OCI-LY7 (cell line): ENCODE results near the gene EHD3. TPM values are rescaled to one million over a fixed set of nuclear protein-coding genes. Genes with fewer than 3 reads are reported as not detected.

Source experiments
- BruUV-seq: library from RNA; stranded (reverse); fragments of 400-500 nt; replicated peaks from 2 replicates; lab custom pipeline; 2021; lab: Mats Ljungman, UMichigan
- CTCF ChIA-PET: fragments of 300-600 bp; sonication (Branson Sonifier 250); formaldehyde crosslinking; loops from one replicate; lab custom pipeline; 2022; ENCODE audit warnings: antibody characterized with exemption; ENCODE audit not compliant: unreplicated experiment; lab: Charles Lee
- POLR2A ChIA-PET: fragments of 300-600 bp; sonication (Branson Sonifier 250); formaldehyde crosslinking; loops from one replicate; lab custom pipeline; 2022; ENCODE audit warnings: antibody characterized with exemption; lab: Charles Lee
- DNase-seq: peaks from one replicate; pipeline ENCODE4 v3.0.0-alpha.2; 2015; ENCODE audit warnings: low spot score
- H2AFZ ChIP-seq: fragments of 200-600 bp; sonication (generic), shearing (Covaris generic); 2 replicates; pipeline ENCODE4 v1.6.1; 2014; ENCODE audit warnings: mild to moderate bottlenecking, antibody characterized with exemption, low read length, moderate library complexity
- H3K27ac ChIP-seq: fragments of 200-600 bp; sonication (generic); 2 replicates; pipeline ENCODE4 v1.5.1; 2014; ENCODE audit warnings: mixed run types, low read depth, mild to moderate bottlenecking, moderate library complexity, low read length, inconsistent platforms; ENCODE audit not compliant: poor library complexity, severe bottlenecking
- H3K36me3 ChIP-seq: fragments of 200-600 bp; sonication (generic); 2 replicates; pipeline ENCODE4 v1.6.1; 2014; ENCODE audit warnings: mild to moderate bottlenecking, antibody characterized with exemption, low read length, moderate library complexity, mixed read lengths; ENCODE audit not compliant: insufficient read depth
- H3K4me1 ChIP-seq: fragments of 200-600 bp; sonication (generic); 2 replicates; pipeline ENCODE4 v1.5.1; 2014; ENCODE audit warnings: mild to moderate bottlenecking, low read length; ENCODE audit not compliant: insufficient read depth, poor library complexity, severe bottlenecking
- H3K4me2 ChIP-seq: fragments of 200-600 bp; sonication (generic); 2 replicates; pipeline ENCODE4 v1.6.1; 2014; ENCODE audit warnings: mild to moderate bottlenecking, low read length
- H3K4me3 ChIP-seq: fragments of 200-600 bp; sonication (generic); 2 replicates; pipeline ENCODE4 v1.5.1; 2014; ENCODE audit warnings: mild to moderate bottlenecking, low read depth, low read length; ENCODE audit not compliant: poor library complexity, severe bottlenecking
- H3K79me2 ChIP-seq: fragments of 200-600 bp; sonication (generic); 2 replicates; pipeline ENCODE4 v1.6.1; 2016; ENCODE audit warnings: low read depth, mild to moderate bottlenecking, low read length, moderate library complexity, mixed read lengths; ENCODE audit not compliant: insufficient read depth
- H3K9me2 ChIP-seq: fragments of 200-600 bp; sonication (generic); 2 replicates; pipeline ENCODE4 v1.6.1; 2016; ENCODE audit warnings: mild to moderate bottlenecking, low read length, mixed read lengths; ENCODE audit not compliant: insufficient read depth
- H3K9me3 ChIP-seq: fragments of 200-600 bp; sonication (generic); 2 replicates; pipeline ENCODE4 v1.6.1; 2014; ENCODE audit warnings: mild to moderate bottlenecking, mixed run types, low read length, mixed read lengths
- H4K20me1 ChIP-seq: fragments of 200-600 bp; sonication (generic); 2 replicates; pipeline ENCODE4 v1.6.1; 2014; ENCODE audit warnings: mild to moderate bottlenecking, antibody characterized with exemption, low read length, moderate library complexity, mixed read lengths; ENCODE audit not compliant: insufficient read depth
- CTCF ChIP-seq: fragments of 200-600 bp; sonication (generic); conservative IDR thresholded peaks from 2 replicates; pipeline ENCODE4 v1.5.1; 2014; ENCODE audit warnings: mild to moderate bottlenecking, antibody characterized with exemption, low read length, moderate library complexity, mixed read lengths
- EZH2phosphoT487 ChIP-seq: fragments of 200-600 bp; sonication (generic); IDR thresholded peaks from 2 replicates; pipeline ENCODE4 v1.6.1; 2018; ENCODE audit warnings: low read depth, borderline replicate concordance, mild to moderate bottlenecking, mixed run types, antibody characterized with exemption, low read length, moderate library complexity, mixed read lengths
- intact Hi-C: fragments of 100-400 bp; cut with micrococcal nuclease; formaldehyde crosslinking; loops from one replicate; pipeline ENCODE4 v1.10.0; 2022; ENCODE audit not compliant: unreplicated experiment
- small RNA-seq: library from RNA; depleted of rRNA; stranded (forward); fragments of <200 nt; gene quantifications from one replicate; pipeline ENCODE3, GENCODE V24; 2014
- total RNA-seq, 2 experiments: library from RNA; depleted of rRNA in 1 of 2; stranded (reverse); fragments of >200 nt in 1 of 2; shearing (Covaris generic) in 1 of 2; gene quantifications; 2 replicates each; pipeline ENCODE4 v1.2.3, GENCODE V29; 2014 to 2022

The EHD3 gene
- total RNA-seq, 2 experiments from 2014 or later = 0.73 to 3.4 TPM

GRCh38 chr2:31317396-31317795 lies 83.4 kb downstream of the EHD3 start:
- Histone ChIP-seq H3K4me1 (peaks cover 30% of the 10 kb centered on the region), H2AFZ (no peak overlapping the region), H3K9me3 (no peaks in the 10 kb centered on the region), H4K20me1 (no peaks in the 10 kb centered on the region), H3K4me2 (no peak overlapping the region), H3K79me2 (no peaks in the 10 kb centered on the region), H3K4me3 (no peak overlapping the region), H3K27ac (no peak overlapping the region), H3K36me3 (no peaks in the 10 kb centered on the region), H3K9me2 (no peaks in the 10 kb centered on the region)
- TF ChIP-seq EZH2phosphoT487 (no peak), CTCF (peak; percentile 38)
- no peak for DNase-seq
- CTCF ChIA-PET = no interaction called here
- POLR2A ChIA-PET = interaction anchor here (0.5 kb wide), 1 partner anchor 99 kb away, joined by 3 read pairs; no protein-coding TSS in a partner anchor
- intact Hi-C loops = no loop called here
- no TSS peak for BruUV-seq

GRCh38 chr2:31318361-31319336 lies 84.7 kb downstream of the EHD3 start:
- TF ChIP-seq EZH2phosphoT487 (no peak), CTCF (no peak)
- H3K27ac ChIP-seq = no peak overlapping the region

More at GRCh38 chr2:31318361-31319336, 84.7 kb downstream of the EHD3 start:
- no peak overlapping the region for H3K4me3 ChIP-seq
- no peaks in the 10 kb centered on the region for H3K79me2 ChIP-seq
- POLR2A ChIA-PET = interaction anchor here (0.6 to 1.2 kb wide), 4 partner anchors 17 to 660 kb away, joined by 3 read pairs; no protein-coding TSS in a partner anchor
- peak overlapping the region; percentile 86; the same call in 1 of the 2 replicates for H2AFZ ChIP-seq
- intact Hi-C loops = no loop called here
- H3K9me3 ChIP-seq = no peaks in the 10 kb centered on the region
- no peaks in the 10 kb centered on the region for H3K9me2 ChIP-seq
- H4K20me1 ChIP-seq = no peaks in the 10 kb centered on the region
- H3K36me3 ChIP-seq = no peaks in the 10 kb centered on the region
- no TSS peak for BruUV-seq
- peaks cover 31% of the 10 kb centered on the region for H3K4me1 ChIP-seq
- DNase-seq = peak; percentile 53
- CTCF ChIA-PET = no interaction called here
- H3K4me2 ChIP-seq = peak overlapping the region; percentile 22

Small RNA genes within 50 kb of the gene (small RNA-seq; reads per million reads assigned to genes)
- gene RNA5SP90 = not detected

Other genes starting within 250 kb of the EHD3 start
- 13.5 and 14.8 TPM in 2 replicates for gene GALNT14, start 95.7 kb upstream of the EHD3 start, total RNA-seq (2014; rRNA removed; shearing (Covaris generic))
- 20.1 and 25.6 TPM in 2 replicates for gene GALNT14, start 95.7 kb upstream of the EHD3 start, total RNA-seq (2022)
- 1.4 and 1.7 TPM in 2 replicates for gene CAPN14, start 16.6 kb upstream of the EHD3 start, total RNA-seq (2014; rRNA removed; shearing (Covaris generic))
- gene CAPN14, start 16.6 kb upstream of the EHD3 start, total RNA-seq (2022) = 2.7 and 4.0 TPM in 2 replicates
- gene XDH, start 180.6 kb downstream of the EHD3 start, total RNA-seq (2014; rRNA removed; shearing (Covaris generic)) = not detected in 2 replicates
- gene XDH, start 180.6 kb downstream of the EHD3 start, total RNA-seq (2022) = not detected in 2 replicates